Psoas muscle (tissue), 8 donors: ENCODE results near the gene PRR20A. TPM values are rescaled to one million over a fixed set of nuclear protein-coding genes. Genes with fewer than 3 reads are reported as not detected.
A peak's percentile ranks its signal among the peaks of the same experiment; 100 is the strongest.
"Not testable (repeated sequence)": the region's sequence is repeated elsewhere in the genome, so short reads cannot be mapped to it uniquely, and the experiment has no call there.

ENCODE experiments used
- ATAC-seq, 4 donors: fragments of 200-7000 bp; cut with Tn5 transposase; one replicate each; pipeline ENCODE4 v1.9.1; 2020; ENCODE audit warnings: moderate library complexity in 3 of 4, mild to moderate bottlenecking in 2 of 4
- DNase-seq, 2 donors: peaks; one replicate each; pipeline ENCODE4 v3.0.0-alpha.2; 2020
- H3K27ac ChIP-seq: fragments of 200-600 bp; one replicate; pipeline ENCODE4 v1.8.0; 2022
- H3K27me3 ChIP-seq, 3 donors: fragments of 200-600 bp in 1 of 3; one replicate each; pipeline versions ENCODE4 v1.6.1 to v1.8.0; 2013 to 2022; ENCODE audit warnings: low read length in 2 of 3, mild to moderate bottlenecking in 2 of 3, moderate library complexity in 1 of 3; ENCODE audit not compliant: insufficient read depth in 3 of 3
- H3K36me3 ChIP-seq, 2 donors: fragments of 200-600 bp in 1 of 2; one replicate each; pipeline versions ENCODE4 v1.6.1 to v1.8.0; 2013 to 2022; ENCODE audit warnings: low read depth in 1 of 2, mild to moderate bottlenecking in 1 of 2, moderate library complexity in 1 of 2; ENCODE audit not compliant: insufficient read depth in 1 of 2
- H3K4me1 ChIP-seq: fragments of 200-600 bp; one replicate; pipeline ENCODE4 v1.8.0; 2022
- H3K4me3 ChIP-seq: fragments of 200-600 bp; one replicate; pipeline ENCODE4 v1.8.0; 2022; ENCODE audit warnings: mild to moderate bottlenecking
- H3K9me3 ChIP-seq: fragments of 200-600 bp; one replicate; pipeline ENCODE4 v1.8.0; 2022
- WGBS, 3 donors: extraction: QIAGEN DNeasy Blood & Tissue Kit; methylation state at CpG; one replicate each; pipeline versions ENCODE4 v1.1.6 to v1.1.7; 2013; 5-methylcytosine and 5-hydroxymethylcytosine counted together
- intact Hi-C, 2 donors: fragments of 100-400 bp; cut with DNase I; formaldehyde crosslinking; loops; one replicate each; pipeline versions ENCODE4 v1.11.0 to v1.14.2; 2022
- long read RNA-seq, 2 donors: library from polyadenylated mRNA; unstranded; transcript quantifications; one replicate each; pipeline ENCODE4 v2.0.0, GENCODE V29; 2021
- polyA plus RNA-seq, 3 donors: library from polyadenylated mRNA; stranded (reverse); fragments of 200-250 nt; gene quantifications; one replicate each; pipeline ENCODE4 v1.2.3, GENCODE V29; 2013
- total RNA-seq, 4 donors: library from RNA; stranded (reverse); fragmentation: NEBNext Ultra II Directional in 2 of 4; extraction: Animal tissue kit (Norgen Biotek cat#: 25700) in 2 of 4; gene quantifications; one replicate each; pipeline versions ENCODE4 v1.2.1 to v1.2.4, GENCODE V29; 2021 to 2023
- TF ChIP-seq, protein P1 (sequence below): fragments of 200-600 bp; IDR thresholded peaks from one replicate; pipeline ENCODE4 v1.8.0; 2022; ENCODE audit warnings: antibody characterized with exemption
- donor health status: healthy with polysubstance abuse.
- donor health status: DM: no; HTN: no; CAD: no; lungs with moderate emphysema.
- donor health status: Bipolar disorder and iron deficiency.
- donor health status: healthy.
- donor health status: DM: yes; HTN: yes; CAD: no.
- donor health status: DM: no; HTN: no; CAD: no.
- donor health status: DM: no; HTN: no; CAD: no.
- donor health status: DM: yes; HTN: yes; CAD: no.

PRR20A gene
- total RNA-seq (not detected), polyA plus RNA-seq (not detected)
- long read RNA-seq, donor 1: 0 reads
- long read RNA-seq, donor 2: 0 reads

- DNase-seq, intact Hi-C loops, ATAC-seq, H3K27ac ChIP-seq, H3K27me3 ChIP-seq, H3K4me1 ChIP-seq, H3K4me3 ChIP-seq, H3K36me3 ChIP-seq, H3K9me3 ChIP-seq: not testable (repeated sequence)
- WGBS, 3 donors: 93 to 96% (median 94%) methylated on average over 9 to 10 of the region's 34 CpGs
These were observed at the start of gene PRR20A for GRCh38 chr13:57140235-57140968. Gene PRR20A (plus strand): TSS chr13:57140918. CDS start chr13:57141305, 387 bp downstream.

DNA sequence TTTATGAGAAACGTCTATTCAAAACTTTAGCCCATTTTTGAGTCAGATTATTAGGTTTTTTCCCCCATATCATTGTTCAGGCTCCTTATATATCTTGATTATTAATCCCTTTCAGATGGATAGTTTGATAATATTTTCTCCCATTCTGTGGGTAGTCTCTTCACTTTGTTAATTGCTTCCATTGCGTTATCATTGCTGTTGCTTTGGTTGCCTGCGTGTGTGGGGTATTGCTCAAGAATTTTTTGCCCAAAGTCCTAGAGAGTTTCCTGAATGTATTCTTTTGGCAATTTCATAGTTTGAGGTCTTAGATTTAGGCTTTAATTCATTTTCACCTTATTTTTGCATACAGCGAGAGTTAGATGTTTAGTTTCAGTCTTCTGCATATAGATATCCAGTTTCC is 25.8 kb upstream of the PRR20A start:
- ATAC-seq (no peak), DNase-seq (no peak)
- no peaks in the 10 kb centered on the region for H3K4me1 ChIP-seq
- intact Hi-C loops: no loop called here
- peaks cover 6% of the 10 kb centered on the region for H3K9me3 ChIP-seq
- WGBS, 3 donors: 91 to 94% (median 94%) methylated on average over 4 of the region's 4 CpGs
- H3K36me3 ChIP-seq: no peaks in the 10 kb centered on the region
- H3K27ac ChIP-seq: no peak overlapping the region
- H3K27me3 ChIP-seq: no peaks in the 10 kb centered on the region
- TF ChIP-seq, protein P1, sequence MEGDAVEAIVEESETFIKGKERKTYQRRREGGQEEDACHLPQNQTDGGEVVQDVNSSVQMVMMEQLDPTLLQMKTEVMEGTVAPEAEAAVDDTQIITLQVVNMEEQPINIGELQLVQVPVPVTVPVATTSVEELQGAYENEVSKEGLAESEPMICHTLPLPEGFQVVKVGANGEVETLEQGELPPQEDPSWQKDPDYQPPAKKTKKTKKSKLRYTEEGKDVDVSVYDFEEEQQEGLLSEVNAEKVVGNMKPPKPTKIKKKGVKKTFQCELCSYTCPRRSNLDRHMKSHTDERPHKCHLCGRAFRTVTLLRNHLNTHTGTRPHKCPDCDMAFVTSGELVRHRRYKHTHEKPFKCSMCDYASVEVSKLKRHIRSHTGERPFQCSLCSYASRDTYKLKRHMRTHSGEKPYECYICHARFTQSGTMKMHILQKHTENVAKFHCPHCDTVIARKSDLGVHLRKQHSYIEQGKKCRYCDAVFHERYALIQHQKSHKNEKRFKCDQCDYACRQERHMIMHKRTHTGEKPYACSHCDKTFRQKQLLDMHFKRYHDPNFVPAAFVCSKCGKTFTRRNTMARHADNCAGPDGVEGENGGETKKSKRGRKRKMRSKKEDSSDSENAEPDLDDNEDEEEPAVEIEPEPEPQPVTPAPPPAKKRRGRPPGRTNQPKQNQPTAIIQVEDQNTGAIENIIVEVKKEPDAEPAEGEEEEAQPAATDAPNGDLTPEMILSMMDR: no peak
- no peak overlapping the region for H3K4me3 ChIP-seq

- Histone ChIP-seq H3K27ac (no peak overlapping the region), H3K27me3 (no peaks in the 10 kb centered on the region), H3K4me1 (peaks cover 6% of the 10 kb centered on the region), H3K36me3 (no peaks in the 10 kb centered on the region), H3K4me3 (no peak overlapping the region), H3K9me3 (no peaks in the 10 kb centered on the region)
- ATAC-seq: peak; percentile 93 to 99 (median 96)
- TF ChIP-seq, protein P1: no peak
- no peak for DNase-seq
- intact Hi-C loops: no loop called here
- WGBS, 3 donors: 13 to 28% (median 13%) methylated on average over 1 of the region's 1 CpG
These were observed 17.0 kb upstream of the PRR20A start for GRCh38 chr13:57123681-57124080.

- ATAC-seq (no peak), DNase-seq (no peak)
- Histone ChIP-seq H3K9me3 (no peaks in the 10 kb centered on the region), H3K4me3 (no peak overlapping the region), H3K27ac (no peak overlapping the region), H3K27me3 (no peaks in the 10 kb centered on the region), H3K36me3 (no peaks in the 10 kb centered on the region), H3K4me1 (peaks cover 5% of the 10 kb centered on the region)
- TF ChIP-seq, protein P1: no peak
- WGBS, 3 donors: 74 to 81% (median 81%) methylated on average over 6 of the region's 6 CpGs
- intact Hi-C loops: no loop called here
These were observed 11.8 kb upstream of the PRR20A start for GRCh38 chr13:57128909-57129308.

- WGBS, 3 donors: 31 to 43% (median 40%) methylated on average over 2 of the region's 2 CpGs
- ATAC-seq (no peak), DNase-seq (no peak)
- Histone ChIP-seq H3K27me3 (no peaks in the 10 kb centered on the region), H3K4me1 (no peaks in the 10 kb centered on the region), H3K36me3 (no peaks in the 10 kb centered on the region), H3K9me3 (no peaks in the 10 kb centered on the region), H3K27ac (no peak overlapping the region), H3K4me3 (no peak overlapping the region)
- TF ChIP-seq, protein P1: no peak
- intact Hi-C loops: no loop called here
These were observed 4.6 kb upstream of the PRR20A start for GRCh38 chr13:57136093-57136492.
